T-cell (primary cell): Measurements from ENCODE around the gene LOXL4. TPM values are rescaled to one million over a fixed set of nuclear protein-coding genes. Genes with fewer than 3 reads are reported as not detected.

Experiments used
- ATAC-seq, 4 experiments: fragments of 200-7000 bp in 3 of 4; fragments of 150-1000 bp in 1 of 4; cut with Tn5 transposase; replicated peaks in 1 of 4; 1 replicate in 3 of 4; 2 replicates in 1 of 4; pipeline ENCODE4 v1.10.0; 2021; ENCODE audit warnings: moderate library complexity in 3 of 4, mild to moderate bottlenecking in 2 of 4, moderate number of reproducible peaks in 1 of 4
- CTCF ChIA-PET, 2 donors: fragments of 300-600 bp; sonication (Branson Sonifier 250); formaldehyde crosslinking; loops; one replicate each; lab custom pipeline; 2022; ENCODE audit warnings: antibody characterized with exemption in 2 of 2; lab: Charles Lee
- POLR2A ChIA-PET, 2 donors: fragments of 300-600 bp; sonication (Branson Sonifier 250); formaldehyde crosslinking; loops; one replicate each; lab custom pipeline; 2022; ENCODE audit warnings: antibody characterized with exemption in 2 of 2; lab: Charles Lee
- DNase-seq, 35 experiments: peaks; one replicate each; pipeline versions ENCODE4 v3.0.0 to v3.0.0-alpha.2; 2013 to 2023
- H3K27ac ChIP-seq: one replicate; pipeline ENCODE4 v1.5.1; 2013; ENCODE audit warnings: low read length
- H3K27me3 ChIP-seq, 2 experiments: replicated peaks in 1 of 2; 1 replicate in 1 of 2; 2 replicates in 1 of 2; pipeline versions ENCODE4 v1.6.1 to v1.7.0; 2013; ENCODE audit warnings: low read length in 1 of 2, mixed read lengths in 1 of 2; ENCODE audit not compliant: control insufficient read depth in 2 of 2, insufficient read depth in 2 of 2; ENCODE audit errors: extremely low read depth in 1 of 2
- H3K36me3 ChIP-seq, 2 donors: 1 replicate in 1 of 2; 2 replicates in 1 of 2; pipeline versions ENCODE4 v1.6.1 to v1.7.0; 2013; ENCODE audit warnings: low read length in 1 of 2; ENCODE audit not compliant: control insufficient read depth in 2 of 2, insufficient read depth in 1 of 2; ENCODE audit errors: extremely low read depth in 1 of 2
- H3K4me1 ChIP-seq, 2 experiments: 1 replicate in 1 of 2; 2 replicates in 1 of 2; pipeline versions ENCODE4 v1.6.1 to v1.7.0; 2013; ENCODE audit warnings: low read length in 2 of 2, mixed read lengths in 1 of 2; ENCODE audit not compliant: insufficient read depth in 2 of 2, control insufficient read depth in 1 of 2; ENCODE audit errors: extremely low read depth in 1 of 2
- H3K4me3 ChIP-seq, 2 donors: 1 replicate in 1 of 2; 2 replicates in 1 of 2; pipeline versions ENCODE4 v1.5.1 to v1.7.0; 2013; ENCODE audit warnings: mild to moderate bottlenecking in 2 of 2, low read length in 1 of 2, moderate library complexity in 1 of 2; ENCODE audit not compliant: control insufficient read depth in 1 of 2; ENCODE audit errors: extremely low read depth in 1 of 2
- H3K9me3 ChIP-seq: 2 replicates; pipeline ENCODE4 v1.7.0; 2013
- H3K27ac Mint-ChIP-seq, 2 donors: one replicate each; pipeline ENCODE4 v1.8.0; 2020 to 2021; ENCODE audit warnings: mild to moderate bottlenecking in 2 of 2, mixed read lengths in 2 of 2
- H3K27me3 Mint-ChIP-seq, 2 donors: one replicate each; pipeline ENCODE4 v1.8.0; 2021 to 2022; ENCODE audit warnings: mixed read lengths in 2 of 2
- H3K36me3 Mint-ChIP-seq: one replicate; pipeline ENCODE4 v1.8.0; 2021; ENCODE audit warnings: mixed read lengths
- H3K4me1 Mint-ChIP-seq, 3 donors: one replicate each; pipeline ENCODE4 v1.8.0; 2020 to 2022; ENCODE audit warnings: mixed read lengths in 3 of 3, mild to moderate bottlenecking in 1 of 3
- H3K4me3 Mint-ChIP-seq, 3 donors: one replicate each; pipeline ENCODE4 v1.8.0; 2020 to 2022; ENCODE audit warnings: mild to moderate bottlenecking in 3 of 3, mixed read lengths in 3 of 3, moderate library complexity in 3 of 3
- H3K9me3 Mint-ChIP-seq, 3 donors: one replicate each; pipeline ENCODE4 v1.8.0; 2020 to 2022; ENCODE audit warnings: mixed read lengths in 3 of 3
- WGBS: methylation state at CpG from one replicate; pipeline ENCODE4 v1.1.5; 2013; ENCODE audit warnings: missing lambda C conversion rate; ENCODE audit not compliant: insufficient coverage; 5-methylcytosine and 5-hydroxymethylcytosine counted together
- total RNA-seq, 35 experiments: library from RNA in 6 of 35; stranded (reverse) in 6 of 35; fragments of 120-200 nt in 1 of 35; gene quantifications; one replicate each; pipeline versions ENCODE4 v1.2.1 to v1.2.4 and lab custom pipeline; 2013 to 2026

Gene LOXL4
- total RNA-seq, 5 donors from 2014 or later (not counting 1 experiment from before 2014, with no cell fraction given) = 0.09 TPM; not detected in 4

DNA sequence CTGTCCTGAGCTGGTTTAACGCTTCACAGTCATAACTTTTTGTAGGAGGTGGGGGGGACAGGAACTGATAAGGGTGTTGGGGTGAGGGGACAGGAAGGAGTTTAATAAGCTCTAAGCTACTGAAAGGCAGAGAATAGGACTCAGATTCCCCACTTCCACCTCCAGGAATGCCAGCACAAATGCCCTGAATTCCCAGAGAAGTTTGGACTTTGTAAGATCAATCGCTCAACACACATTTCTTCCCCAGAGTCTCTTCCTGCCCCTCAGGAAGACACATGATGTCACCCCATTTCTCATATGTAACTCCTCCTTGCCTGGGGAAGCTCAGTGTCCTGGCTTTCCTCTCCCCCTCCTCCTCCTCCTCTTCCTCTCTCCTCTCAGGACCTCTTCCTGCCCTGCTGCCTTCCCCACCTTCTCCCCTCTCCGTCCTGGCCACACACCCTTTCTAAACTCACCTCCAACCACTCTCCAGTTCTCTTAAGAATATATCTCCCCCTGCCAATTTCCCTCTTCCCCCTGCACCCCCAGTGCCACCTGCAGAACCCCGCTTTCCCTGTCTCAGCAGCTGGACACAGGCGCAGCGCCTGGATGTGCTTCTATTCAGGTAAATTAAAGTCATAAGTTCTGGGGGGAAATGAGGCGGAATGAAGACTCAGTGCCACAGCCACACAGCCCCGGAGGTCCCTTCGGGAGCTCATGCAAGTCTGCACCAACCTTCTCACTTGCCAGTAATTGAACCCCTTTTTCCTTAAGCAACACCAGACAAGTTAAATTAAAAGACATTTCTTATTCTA lies 5.3 kb upstream of the LOXL4 start:
- no peak overlapping the region for H3K4me3 Mint-ChIP-seq

DNA sequence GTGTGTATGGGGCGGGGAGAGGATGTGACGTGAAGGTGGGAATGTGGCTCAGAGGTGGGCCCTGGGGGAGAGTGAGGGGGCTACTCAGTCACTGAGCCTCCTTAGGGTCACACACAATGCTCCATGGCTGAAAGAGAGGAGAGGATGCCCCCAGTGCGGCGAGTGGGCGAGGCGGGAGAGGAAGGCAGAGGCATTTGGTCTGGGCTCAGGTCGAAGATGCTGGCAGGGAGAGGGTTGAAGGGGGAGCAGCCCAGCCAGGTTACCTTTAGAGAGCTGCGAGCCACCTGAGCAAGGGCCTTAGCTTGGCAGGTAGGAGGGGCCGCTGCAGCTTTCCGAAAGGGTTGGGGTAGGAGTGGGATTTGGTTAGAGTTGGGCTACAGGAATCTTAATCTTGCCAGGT lies 4.7 kb upstream of the LOXL4 start:
- CTCF ChIA-PET = no interaction called here
- no peak overlapping the region for H3K27ac Mint-ChIP-seq
- H3K9me3 Mint-ChIP-seq = no peaks in the 10 kb centered on the region
- 84% methylated on average over 10 of the region's 10 CpGs for WGBS
- no peak overlapping the region for H3K4me3 ChIP-seq
- no peak overlapping the region for H3K4me3 Mint-ChIP-seq
- no peaks in the 10 kb centered on the region for H3K36me3 ChIP-seq
- H3K9me3 ChIP-seq = no peaks in the 10 kb centered on the region
- H3K27me3 Mint-ChIP-seq = peaks cover 41 to 49% of the 10 kb centered on the region in 2 donors
- no peaks in the 10 kb centered on the region for H3K36me3 Mint-ChIP-seq
- no peak overlapping the region for H3K27ac ChIP-seq
- peaks cover 1 to 4% (median 3%) of the 10 kb centered on the region in 3 donors for H3K4me1 Mint-ChIP-seq
- POLR2A ChIA-PET = no interaction called here
- DNase-seq (no peak), ATAC-seq (no peak)
- H3K4me1 ChIP-seq = peaks cover 0 to 11% of the 10 kb centered on the region in 2 experiments
- peaks cover 0 to 45% of the 10 kb centered on the region in 2 experiments for H3K27me3 ChIP-seq

More for the DNA sequence above, 5.3 kb upstream of the LOXL4 start:
- WGBS = 56% methylated on average over 3 of the region's 9 CpGs
- H3K27ac ChIP-seq = no peak overlapping the region
- ATAC-seq (no peak), DNase-seq (no peak)
- Mint-ChIP-seq H3K27me3 (peaks cover 38 to 47% of the 10 kb centered on the region in 2 donors), H3K9me3 (no peaks in the 10 kb centered on the region), H3K36me3 (no peaks in the 10 kb centered on the region), H3K27ac (no peak overlapping the region), H3K4me1 (peaks cover 0 to 2% (median 1%) of the 10 kb centered on the region in 3 donors)
- H3K4me3 ChIP-seq = no peak overlapping the region
- ChIA-PET CTCF (no interaction called here), POLR2A (no interaction called here)
- peaks cover 0 to 41% of the 10 kb centered on the region in 2 experiments for H3K27me3 ChIP-seq
- no peaks in the 10 kb centered on the region for H3K9me3 ChIP-seq
- peaks cover 0 to 8% of the 10 kb centered on the region in 2 experiments for H3K4me1 ChIP-seq
- no peaks in the 10 kb centered on the region for H3K36me3 ChIP-seq

DNA sequence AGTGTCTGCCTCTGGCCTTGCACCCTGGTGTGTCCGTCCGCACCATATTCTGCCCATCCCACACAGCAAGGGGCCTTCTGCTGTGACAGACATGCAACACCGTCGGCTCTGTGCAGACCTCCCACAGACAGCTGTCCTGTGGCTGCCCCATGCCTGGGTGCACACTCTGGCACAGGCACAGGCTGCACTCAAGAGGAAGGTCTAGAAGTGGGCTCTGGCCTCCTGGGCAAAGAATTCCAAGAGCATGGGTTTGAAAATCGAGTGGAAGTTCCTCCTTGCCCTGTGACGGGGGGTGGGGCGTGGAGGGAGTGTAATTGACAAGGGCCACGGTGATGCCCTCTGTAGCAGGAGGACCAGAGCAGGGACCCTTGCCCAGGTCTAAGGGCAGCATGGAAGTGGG lies 4.3 kb upstream of the LOXL4 start:
- no peaks in the 10 kb centered on the region for H3K36me3 ChIP-seq
- CTCF ChIA-PET = no interaction called here
- H3K27ac ChIP-seq = no peak overlapping the region
- Mint-ChIP-seq H3K27ac (no peak overlapping the region), H3K27me3 (peaks cover 45 to 49% of the 10 kb centered on the region in 2 donors), H3K4me1 (peaks cover 1 to 5% (median 4%) of the 10 kb centered on the region in 3 donors), H3K4me3 (no peak overlapping the region), H3K36me3 (no peaks in the 10 kb centered on the region), H3K9me3 (no peaks in the 10 kb centered on the region)
- peaks cover 0 to 49% of the 10 kb centered on the region in 2 experiments for H3K27me3 ChIP-seq
- no peaks in the 10 kb centered on the region for H3K9me3 ChIP-seq
- WGBS = 70% methylated on average over 4 of the region's 8 CpGs
- POLR2A ChIA-PET = no interaction called here
- DNase-seq (no peak), ATAC-seq (no peak)
- no peak overlapping the region for H3K4me3 ChIP-seq
- H3K4me1 ChIP-seq = peaks cover 0 to 14% of the 10 kb centered on the region in 2 experiments

GRCh38 chr10:98270786-98271185 lies 2.8 kb upstream of the LOXL4 start:
- Histone ChIP-seq H3K4me3 (no peak overlapping the region), H3K9me3 (no peaks in the 10 kb centered on the region), H3K27ac (no peak overlapping the region), H3K27me3 (peaks cover 0 to 63% of the 10 kb centered on the region in 2 experiments), H3K36me3 (no peaks in the 10 kb centered on the region), H3K4me1 (peaks cover 0 to 14% of the 10 kb centered on the region in 2 experiments)
- Mint-ChIP-seq H3K4me1 (peaks cover 1 to 5% (median 4%) of the 10 kb centered on the region in 3 donors), H3K27me3 (peaks cover 57 to 59% of the 10 kb centered on the region in 2 donors), H3K9me3 (no peaks in the 10 kb centered on the region), H3K4me3 (no peak overlapping the region), H3K27ac (no peak overlapping the region), H3K36me3 (no peaks in the 10 kb centered on the region)
- POLR2A ChIA-PET = interaction anchor here in 1 of 2 donors (0.6 kb wide), 1 partner anchor 1102 kb away, joined by 3 read pairs; no protein-coding TSS in a partner anchor
- DNase-seq = no peak
- CTCF ChIA-PET = no interaction called here
- WGBS = 100% methylated on average over 1 of the region's 2 CpGs
- ATAC-seq = no peak

GRCh38 chr10:98270073-98270740 lies 2.2 kb upstream of the LOXL4 start:
- Histone ChIP-seq H3K4me3 (no peak overlapping the region), H3K4me1 (peaks cover 0 to 14% of the 10 kb centered on the region in 2 experiments), H3K36me3 (no peaks in the 10 kb centered on the region), H3K9me3 (no peaks in the 10 kb centered on the region), H3K27ac (no peak overlapping the region), H3K27me3 (peaks cover 0 to 62% of the 10 kb centered on the region in 2 experiments)
- Mint-ChIP-seq H3K9me3 (no peaks in the 10 kb centered on the region), H3K4me1 (peaks cover 1 to 5% (median 4%) of the 10 kb centered on the region in 3 donors), H3K27ac (no peak overlapping the region), H3K36me3 (no peaks in the 10 kb centered on the region), H3K4me3 (no peak overlapping the region), H3K27me3 (peaks cover 58% of the 10 kb centered on the region in 2 donors)
- no peak for ATAC-seq
- 81% methylated on average over 5 of the region's 10 CpGs for WGBS
- CTCF ChIA-PET = no interaction called here
- DNase-seq = no peak
- POLR2A ChIA-PET = interaction anchor here in 1 of 2 donors (0.6 kb wide), 1 partner anchor 1103 kb away, joined by 3 read pairs; no protein-coding TSS in a partner anchor

GRCh38 chr10:98269435-98269912 lies 1.5 kb upstream of the LOXL4 start:
- H3K27me3 Mint-ChIP-seq = peaks cover 55 to 57% of the 10 kb centered on the region in 2 donors
- Histone ChIP-seq H3K4me1 (peaks cover 0 to 14% of the 10 kb centered on the region in 2 experiments), H3K27ac (no peak overlapping the region), H3K9me3 (no peaks in the 10 kb centered on the region), H3K36me3 (no peaks in the 10 kb centered on the region), H3K27me3 (peaks cover 0 to 67% of the 10 kb centered on the region in 2 experiments), H3K4me3 (no peak overlapping the region)
- ATAC-seq = no peak
- peaks cover 1 to 5% (median 4%) of the 10 kb centered on the region in 3 donors for H3K4me1 Mint-ChIP-seq
- CTCF ChIA-PET = no interaction called here
- no peak overlapping the region for H3K27ac Mint-ChIP-seq
- H3K4me3 Mint-ChIP-seq = peak overlapping the region in 1 of 3 donors; percentile 79
- no peaks in the 10 kb centered on the region for H3K9me3 Mint-ChIP-seq
- POLR2A ChIA-PET = no interaction called here
- 71% methylated on average over 7 of the region's 8 CpGs for WGBS
- DNase-seq = no peak
- H3K36me3 Mint-ChIP-seq = no peaks in the 10 kb centered on the region
